GM19193 (cell line): ENCODE results near the gene POC1B.

Experiments used
- POLR2A ChIP-seq: IDR thresholded peaks from 4 replicates; pipeline ENCODE4 v1.6.1; 2011; ENCODE audit not compliant: insufficient read depth, insufficient read length; ENCODE audit errors: extremely low read depth

POC1B gene

DNA sequence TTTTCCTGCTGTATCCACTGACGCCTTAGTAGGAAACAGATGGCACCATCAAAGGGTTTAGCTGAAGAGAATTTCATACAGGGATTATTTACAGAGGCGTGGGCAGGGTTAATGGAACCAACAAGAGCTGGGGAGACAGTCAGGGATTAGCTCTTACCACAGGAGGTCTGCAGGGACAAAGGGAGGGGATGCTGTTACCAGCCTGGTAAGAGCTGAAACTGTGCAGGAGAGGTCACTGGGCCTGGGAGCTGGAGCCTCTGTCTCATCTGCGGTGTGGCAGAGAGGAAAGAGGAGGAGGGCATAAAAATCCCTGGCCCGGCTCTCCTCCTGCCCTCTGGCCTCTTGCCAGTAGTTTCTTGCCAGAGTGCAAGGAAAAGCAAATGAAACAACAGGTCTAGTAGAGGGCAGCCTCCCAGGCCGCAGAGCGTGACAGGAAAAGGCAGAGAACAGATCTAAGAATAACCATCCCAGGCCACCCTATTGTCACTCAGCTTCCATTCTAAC is 18.9 kb upstream of the POC1B start:
- no peak for TF ChIP-seq POLR2A

DNA sequence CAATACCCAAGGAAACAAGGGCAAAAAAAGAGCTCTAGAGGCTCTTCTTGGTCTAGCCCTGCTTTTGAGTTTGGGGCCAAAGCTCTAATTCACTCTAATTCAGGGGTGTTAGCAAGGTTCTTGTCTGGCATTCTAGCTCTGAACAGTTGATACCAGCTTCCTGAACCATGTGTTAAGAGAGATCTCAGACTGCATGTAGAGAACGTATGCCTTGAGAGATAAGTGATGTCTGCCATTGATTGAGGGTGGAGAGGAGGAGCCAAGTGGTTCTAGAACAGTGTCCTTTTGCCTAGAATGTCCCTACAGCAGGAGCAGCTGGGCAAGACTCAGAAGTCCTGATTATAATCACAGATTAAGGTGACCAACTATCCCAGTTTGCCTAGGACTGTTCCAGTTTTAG is 18.2 kb upstream of the POC1B start:
- TF ChIP-seq POLR2A: no peak

DNA sequence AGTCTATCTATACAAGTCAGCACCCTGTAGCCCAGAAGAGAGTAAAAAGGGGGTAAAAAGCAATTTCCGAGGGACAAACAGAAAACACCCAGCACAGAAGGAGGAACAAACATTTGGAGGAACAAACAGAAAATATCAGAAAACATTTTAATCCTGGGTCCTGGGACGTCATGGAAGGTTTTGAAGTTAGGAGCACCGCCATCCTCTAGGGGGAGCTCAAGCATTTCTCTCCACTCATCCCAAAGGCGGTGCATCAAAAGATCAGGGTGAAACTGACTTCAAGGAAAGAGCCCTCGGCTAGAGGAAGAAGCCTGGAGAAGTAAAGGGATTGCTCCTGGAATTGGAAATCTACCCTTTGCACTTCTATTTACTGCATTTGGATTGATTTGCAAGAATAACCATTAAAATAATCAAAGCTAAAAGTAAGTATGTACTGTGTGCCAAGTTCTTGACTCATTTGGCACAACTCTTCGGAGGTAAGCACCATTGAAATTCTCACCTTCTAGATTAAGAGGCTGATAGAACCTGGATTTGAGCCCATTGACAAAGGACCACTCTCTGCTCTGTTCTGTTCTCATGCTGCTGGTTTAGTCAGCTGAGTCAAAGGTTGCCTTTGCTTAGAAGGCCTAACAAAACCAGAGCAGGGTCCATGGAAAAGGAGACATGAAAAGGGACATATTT is 17.2 kb upstream of the POC1B start:
- TF ChIP-seq POLR2A: no peak

DNA sequence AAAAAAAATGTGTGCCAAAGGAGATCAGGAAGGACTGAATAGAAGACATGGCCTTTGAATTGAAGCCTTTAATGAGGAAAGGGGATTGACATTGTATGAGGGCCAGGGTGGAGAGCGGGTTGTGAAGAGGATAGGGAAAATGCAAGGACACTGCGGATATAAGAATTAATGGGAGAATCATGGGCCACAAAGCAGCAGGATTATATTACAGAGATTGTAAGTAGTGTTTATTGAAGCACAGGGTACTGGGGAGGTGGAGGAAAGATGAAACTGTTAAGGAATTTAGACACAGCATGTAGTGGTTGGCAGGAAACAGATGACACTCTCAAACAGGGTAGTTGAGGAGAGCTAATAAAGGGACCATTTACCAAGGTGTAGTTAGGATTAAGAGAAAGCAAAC is 16.4 kb upstream of the POC1B start:
- no peak for TF ChIP-seq POLR2A

DNA sequence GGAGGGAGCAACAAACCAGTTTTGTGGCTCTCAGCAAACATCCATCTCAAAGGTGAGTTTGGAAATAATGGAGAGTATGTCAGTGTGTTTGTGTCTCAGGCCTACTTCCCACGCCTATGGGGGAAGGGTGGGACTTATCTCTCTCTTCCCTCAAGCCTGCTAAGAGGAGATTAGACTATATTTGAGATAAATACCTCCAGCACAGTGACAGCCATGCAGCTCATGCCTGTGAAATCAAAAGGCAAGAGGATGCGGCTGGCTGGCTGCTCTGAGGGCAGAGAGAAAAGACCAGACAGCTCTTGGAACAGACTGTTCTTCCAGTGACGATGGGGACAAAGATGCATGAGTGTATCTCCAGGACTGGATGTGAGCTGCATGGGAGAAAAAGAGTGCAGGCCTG is 14.7 kb upstream of the POC1B start:
- no peak for TF ChIP-seq POLR2A

DNA sequence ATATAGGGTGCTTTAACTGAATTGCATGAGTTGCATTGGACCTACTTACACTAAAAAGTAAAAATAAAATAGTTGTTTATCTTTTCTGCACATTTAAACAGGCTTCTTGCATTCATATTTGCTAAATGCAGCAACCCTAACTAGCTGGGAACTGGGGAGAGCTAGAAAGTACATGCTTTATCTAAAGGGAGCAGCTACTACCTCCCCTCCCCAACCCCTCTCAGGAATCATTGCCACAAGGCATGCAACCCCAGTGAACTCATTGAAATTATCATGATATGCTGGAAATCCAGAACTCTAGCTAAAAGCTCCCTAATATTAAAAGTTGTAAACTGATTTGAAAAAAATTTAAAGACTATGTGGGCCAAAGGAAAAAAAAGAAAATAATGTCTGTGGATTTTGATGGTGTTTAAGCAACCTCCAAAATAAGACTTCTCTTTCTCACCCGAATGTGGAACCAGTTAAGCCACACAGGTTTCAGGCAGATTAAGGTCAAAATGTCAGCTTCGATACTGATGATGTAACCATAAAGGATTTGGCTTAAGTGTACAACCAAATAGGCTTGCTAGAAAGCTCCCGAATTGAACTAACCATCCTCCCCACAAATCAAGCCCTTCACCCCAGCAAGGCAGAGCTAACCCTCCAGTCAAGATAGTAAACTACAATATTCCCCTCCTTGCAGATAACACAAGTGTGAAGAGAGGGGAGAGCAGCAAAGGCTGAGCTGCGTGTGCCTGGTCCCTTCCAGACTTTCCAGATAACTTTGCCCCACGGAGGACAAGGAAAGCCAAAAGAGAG is 13.8 kb upstream of the POC1B start:
- no peak for TF ChIP-seq POLR2A

DNA sequence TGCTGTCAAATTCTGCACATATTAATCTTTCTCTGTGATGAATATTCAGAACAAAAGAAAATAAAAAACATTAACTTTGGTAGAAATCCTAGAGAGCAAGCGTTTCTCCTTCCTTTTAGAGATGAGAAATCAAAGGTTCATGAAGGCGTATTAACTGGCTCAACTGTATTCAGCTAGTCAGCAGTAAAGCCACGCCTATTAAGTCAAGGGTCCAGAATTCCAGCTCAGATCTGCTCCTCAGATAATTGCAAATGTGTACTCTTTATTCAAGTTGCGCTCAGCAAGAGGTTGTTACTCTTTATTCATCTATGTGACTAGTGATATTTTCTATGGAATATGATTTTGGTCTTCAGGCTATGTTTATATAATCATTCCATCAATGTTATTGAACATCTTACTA is 13.1 kb upstream of the POC1B start:
- TF ChIP-seq POLR2A: no peak

DNA sequence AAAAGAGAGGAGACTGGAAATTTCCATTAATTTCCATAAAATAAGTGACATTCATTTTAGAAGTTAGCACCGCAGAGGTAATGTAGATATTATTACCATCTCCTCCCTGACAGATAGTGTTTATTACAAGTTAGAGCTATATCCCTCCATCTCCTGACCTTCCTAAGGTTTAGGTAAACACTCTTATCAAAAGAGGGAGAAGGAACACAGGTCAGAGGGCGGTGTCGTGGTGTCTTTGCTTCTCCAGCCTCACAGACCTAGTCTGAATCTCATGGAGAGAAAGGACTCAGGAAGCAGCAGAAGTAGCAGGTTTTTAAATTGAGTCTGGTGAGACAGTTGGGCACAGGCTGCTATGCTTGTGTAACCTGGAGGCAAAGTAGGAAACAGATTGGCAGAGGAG is 11.5 kb upstream of the POC1B start:
- TF ChIP-seq POLR2A: no peak

DNA sequence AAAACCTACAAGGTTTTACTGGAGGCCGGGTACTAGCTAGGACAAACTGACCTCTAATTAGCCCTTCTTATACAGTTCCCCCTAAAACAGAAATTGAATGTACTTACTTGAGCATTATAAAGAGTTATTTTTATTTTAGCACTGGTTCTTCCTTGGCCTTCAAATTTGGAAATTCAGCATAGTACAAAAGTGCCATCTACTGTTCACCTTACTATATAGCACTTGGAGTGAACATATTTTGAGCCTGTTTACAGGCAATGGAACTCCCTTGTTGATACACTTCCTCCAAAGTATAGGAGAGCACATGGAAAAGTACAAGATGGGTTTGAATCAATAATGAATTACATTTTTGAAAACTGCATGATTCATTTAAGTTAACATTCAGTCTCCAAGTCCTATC is 3.9 kb upstream of the POC1B start:
- no peak for TF ChIP-seq POLR2A

DNA sequence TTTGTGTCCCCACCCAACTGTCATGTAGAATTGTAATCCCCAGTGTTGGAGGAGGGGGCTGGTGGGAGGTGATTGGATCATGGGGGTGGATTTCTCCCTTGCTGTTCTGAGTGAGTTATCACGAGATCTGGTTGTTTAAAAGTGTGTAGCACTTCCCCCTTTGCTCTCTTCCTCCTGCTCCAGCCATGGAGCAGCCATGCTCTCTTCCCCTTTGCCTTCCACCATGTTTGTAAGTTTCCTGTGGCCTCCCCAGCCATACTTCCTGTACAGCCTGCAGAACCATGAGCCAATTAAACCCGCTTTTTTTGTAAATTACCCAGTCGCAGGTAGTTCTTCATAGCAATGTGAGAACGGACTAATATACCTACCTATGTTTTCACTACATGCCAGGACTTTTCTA is 2.6 kb upstream of the POC1B start:
- TF ChIP-seq POLR2A: no peak

DNA sequence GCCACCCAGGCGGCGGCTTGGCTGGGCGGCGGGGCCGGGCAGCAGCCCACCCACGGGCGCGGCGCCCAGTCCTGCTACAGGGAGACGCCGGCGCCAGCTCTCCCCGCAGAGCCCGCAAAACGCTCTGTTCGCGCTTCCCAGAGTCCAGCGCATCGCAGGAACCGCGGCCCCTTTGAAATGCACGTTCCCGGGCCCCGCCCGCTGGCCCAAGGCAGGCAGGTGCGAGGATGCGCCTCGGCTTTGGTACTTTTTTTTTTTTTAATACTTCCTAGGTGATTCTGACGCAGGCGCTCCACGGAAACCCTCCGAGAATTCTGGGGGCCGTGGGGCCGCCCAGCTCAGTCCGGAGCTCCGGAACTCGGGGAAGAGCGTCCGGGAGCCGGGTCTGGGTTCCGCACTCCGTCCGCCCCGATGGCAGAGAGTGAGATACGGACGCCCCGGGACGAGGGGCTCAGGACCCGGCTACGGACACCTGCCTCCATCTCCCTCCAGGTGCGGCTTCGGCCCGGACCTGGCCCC is 483 bp downstream of the POC1B start:
- TF ChIP-seq POLR2A: no peak

DNA sequence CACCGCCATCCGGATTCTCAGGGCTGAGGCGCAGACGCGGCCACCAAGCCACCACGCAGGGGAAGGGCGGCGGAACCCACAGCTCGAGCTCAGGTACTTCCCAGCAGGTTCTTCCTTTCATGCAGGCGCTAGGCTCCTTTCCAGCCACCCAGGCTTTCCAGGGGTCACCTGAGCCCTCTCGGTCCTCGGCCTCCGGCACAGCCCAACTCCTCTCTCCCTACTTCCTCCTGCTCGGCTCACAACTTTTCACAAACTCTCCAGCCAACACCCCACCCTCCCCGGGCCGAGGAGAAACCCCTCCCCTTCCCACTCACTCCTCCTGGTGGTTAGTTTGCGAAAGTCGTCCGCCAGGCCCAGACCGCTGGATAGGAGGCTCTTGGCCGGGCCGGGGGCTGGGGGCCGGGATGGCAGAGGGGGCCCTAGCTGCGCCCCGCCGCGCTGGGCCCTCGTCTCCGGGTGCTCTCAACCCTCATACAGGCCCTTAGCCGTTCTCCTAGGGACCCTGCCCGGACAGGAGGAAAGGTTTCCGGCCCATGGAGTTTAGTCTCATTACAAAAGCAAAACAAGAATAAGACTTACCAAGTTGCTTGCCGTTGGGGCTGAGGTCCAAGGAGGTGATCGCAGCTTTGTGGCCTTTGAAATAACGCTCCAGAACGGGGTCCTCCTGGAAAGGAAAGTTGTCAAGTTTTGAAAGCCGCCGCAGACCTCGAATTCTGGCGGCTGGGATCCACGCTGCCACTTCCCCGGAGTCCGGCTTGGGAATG is 1.1 kb downstream of the POC1B start, which contains the start of gene GALNT4:
Gene GALNT4 (minus strand): TSS at position 256 of the 764 bp plus-strand sequence. CDS start 247 bp downstream, at position 9.
- TF ChIP-seq POLR2A: peak; percentile 63

DNA sequence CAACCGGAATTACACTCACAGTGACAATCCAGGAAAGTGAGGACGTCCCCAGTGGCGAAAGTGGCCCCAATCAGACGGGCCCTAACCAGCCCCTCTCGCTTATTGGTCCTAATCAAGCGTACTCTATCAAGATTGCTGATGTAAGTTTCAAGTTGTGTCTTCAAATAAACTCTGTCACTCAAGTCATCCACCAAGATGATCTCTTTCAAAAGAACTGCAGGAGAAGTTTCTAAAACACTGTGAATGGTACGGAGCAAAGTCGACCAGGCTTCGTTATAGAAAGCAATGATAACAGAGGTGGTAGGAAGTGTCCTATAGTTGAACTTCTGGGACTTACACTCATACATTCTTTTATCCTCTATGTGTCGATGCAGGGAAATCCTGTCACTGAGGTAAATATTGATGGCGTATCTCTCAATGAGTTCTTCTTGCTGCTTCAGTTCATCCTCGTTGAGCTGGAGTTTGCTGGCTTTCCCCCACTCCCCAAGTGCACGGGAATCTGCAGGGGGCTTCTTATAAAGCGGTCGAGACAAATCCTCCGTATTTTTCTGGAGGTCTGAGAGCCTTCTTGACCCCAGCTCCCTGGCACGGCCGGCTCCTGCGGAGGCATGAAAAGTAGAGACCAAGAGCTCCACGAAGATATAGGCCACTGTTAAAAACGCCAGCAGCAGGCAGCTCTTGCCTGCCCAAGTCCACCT is 1.9 kb downstream of the POC1B start:
- no peak for TF ChIP-seq POLR2A

DNA sequence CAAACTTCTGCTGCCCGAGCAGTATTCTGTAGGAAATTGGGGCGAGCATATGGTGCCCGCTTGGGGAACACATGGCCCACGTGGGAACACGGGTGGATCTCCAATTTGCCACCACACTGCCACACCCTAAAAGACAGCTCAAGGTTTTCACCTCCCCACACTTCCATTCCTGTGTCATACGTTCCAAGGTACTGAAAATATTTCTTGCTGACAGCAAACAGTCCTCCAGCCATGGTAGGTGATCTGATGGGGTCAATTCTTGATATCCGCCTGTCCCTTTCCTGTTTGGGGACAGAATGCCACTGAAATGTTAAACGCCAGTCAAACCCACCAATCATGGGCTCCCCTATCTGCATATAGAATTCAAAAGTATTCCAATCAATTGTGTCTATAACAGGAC is 2.5 kb downstream of the POC1B start:
- no peak for TF ChIP-seq POLR2A
